Stimulated activated CD4-positive, alpha-beta T cell treated with anti-CD3 and anti-CD28 coated beads, Interleukin-4, amount 100 ng/mL, for 1 hour (primary cell): ENCODE results near the gene NSMF.
"Not testable (repeated sequence)": the region's sequence is repeated elsewhere in the genome, so short reads cannot be mapped to it uniquely, and the experiment has no call there.

Experiments used
- DNase-seq: peaks from one replicate; pipeline ENCODE4 v3.0.0-alpha.2; 2020

NSMF gene

DNA sequence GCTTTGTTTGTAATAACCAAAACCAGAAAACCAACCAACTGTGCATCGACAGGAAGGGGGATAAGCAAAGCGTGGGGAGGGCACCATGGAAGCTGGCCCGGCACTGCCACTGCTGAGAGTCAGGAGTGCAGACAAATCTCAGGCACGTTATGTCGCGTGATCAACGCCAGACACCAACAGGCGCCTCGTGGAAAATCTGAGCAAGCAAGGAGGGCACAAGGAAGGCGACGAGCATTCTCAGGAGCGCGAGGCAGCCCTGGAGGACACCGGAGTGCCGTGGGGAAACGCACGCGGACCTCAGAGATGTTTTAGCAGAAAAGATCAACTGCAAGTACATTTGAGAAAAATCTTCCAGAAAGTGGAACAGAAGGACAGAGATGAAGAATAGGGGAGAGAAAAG lies 15.1 kb upstream of the NSMF start:
- no peak for DNase-seq

DNA sequence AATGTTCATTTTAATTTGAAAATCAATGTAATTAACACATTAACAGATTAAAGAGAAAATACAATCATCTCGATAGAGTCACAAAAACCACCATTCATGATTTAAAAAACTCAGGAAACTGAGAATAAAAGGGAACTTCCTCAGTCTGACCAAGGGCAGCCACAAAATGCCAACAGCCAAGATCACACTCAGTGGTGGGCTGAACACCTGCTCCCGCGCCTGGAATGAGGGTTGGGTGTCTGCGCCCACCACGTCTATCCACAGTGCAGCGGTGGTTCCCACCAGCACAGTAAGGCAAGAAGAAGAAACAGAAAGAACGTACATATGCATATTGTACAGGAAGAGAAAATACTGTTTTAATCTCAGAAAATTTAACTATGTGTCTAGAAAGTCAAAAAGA lies 11.7 kb upstream of the NSMF start:
- DNase-seq = no peak

DNA sequence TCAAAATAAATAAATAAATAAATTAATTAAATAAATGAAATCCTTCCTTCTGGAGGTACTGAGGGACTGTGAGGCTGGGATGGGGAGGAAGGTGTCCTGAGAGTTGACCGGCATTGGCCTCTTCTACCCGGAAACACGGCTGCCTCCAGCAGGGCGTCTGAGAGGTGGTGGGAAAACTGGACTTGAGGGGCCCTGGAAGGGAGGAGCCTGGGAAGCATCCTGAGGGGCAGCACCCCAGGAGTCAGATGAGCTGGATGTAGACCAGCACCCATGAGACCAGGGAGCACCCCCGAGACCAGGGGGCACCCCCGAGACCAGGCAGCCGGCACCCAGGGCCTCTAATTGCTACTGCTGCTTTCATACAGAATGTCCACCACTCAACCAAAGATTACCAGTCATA lies 8.8 kb upstream of the NSMF start:
- DNase-seq = no peak

- DNase-seq = no peak
Observed at GRCh38 chr9:137467161-137467581, 8.0 kb upstream of the NSMF start.

DNA sequence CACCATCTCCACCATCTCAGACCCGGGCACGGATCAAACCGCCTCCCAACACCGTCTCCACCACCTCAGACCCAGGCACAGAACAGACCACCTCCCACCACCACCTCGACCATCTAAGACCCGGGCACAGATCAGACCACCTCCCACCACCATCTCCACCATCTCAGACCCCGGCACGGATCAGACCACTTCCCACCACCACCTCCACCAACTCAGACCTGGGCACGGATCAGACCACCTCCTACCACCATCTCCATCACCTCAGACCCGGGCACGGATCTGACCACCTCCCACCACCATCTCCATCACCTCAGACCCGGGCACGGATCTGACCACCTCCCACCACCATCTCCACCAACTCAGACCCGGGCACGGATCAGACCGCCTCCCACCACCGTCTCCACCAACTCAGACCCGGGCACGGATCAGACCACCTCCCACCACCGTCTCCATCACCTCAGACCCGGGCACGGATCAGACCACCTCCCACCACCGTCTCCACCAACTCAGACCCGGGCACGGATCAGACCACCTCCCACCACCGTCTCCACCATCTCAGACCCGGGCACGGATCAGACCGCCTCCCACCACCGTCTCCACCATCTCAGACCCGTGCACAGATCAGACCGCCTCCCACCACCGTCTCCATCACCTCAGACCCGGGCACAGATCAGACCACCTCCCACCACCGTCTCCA lies 7.4 kb upstream of the NSMF start:
- not testable (repeated sequence) for DNase-seq

DNA sequence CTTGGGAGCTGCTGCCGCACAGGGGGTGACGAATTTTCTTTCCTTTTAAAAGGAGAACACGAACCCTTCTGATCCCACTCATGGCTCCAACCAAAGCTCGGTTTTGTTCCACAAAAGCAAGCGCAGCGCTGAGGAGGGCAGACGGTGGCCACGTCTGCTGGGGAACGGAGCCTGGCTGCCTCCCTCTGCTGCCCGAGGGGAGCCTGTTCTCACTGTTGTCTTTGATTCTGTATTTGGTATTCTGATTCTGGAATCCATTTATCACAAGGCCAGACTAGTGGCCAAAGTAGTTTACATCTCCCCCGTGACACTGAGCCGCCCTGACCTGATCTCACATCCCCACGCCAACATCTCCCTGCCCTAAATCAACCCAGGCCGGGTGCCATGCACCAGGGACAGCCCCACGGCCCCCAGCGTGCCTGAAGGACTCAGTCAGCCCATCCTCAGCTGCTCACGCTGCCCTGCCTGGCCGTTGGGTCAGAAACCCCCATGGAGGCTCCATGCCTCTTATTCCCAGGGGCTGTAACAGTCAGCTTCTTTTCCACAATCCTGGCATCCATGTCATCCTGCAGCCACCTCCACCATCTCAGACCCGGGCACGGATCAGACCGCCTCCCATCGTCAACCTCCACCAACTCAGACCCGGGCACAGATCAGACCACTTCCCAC lies 6.7 kb upstream of the NSMF start:
- no peak for DNase-seq

DNA sequence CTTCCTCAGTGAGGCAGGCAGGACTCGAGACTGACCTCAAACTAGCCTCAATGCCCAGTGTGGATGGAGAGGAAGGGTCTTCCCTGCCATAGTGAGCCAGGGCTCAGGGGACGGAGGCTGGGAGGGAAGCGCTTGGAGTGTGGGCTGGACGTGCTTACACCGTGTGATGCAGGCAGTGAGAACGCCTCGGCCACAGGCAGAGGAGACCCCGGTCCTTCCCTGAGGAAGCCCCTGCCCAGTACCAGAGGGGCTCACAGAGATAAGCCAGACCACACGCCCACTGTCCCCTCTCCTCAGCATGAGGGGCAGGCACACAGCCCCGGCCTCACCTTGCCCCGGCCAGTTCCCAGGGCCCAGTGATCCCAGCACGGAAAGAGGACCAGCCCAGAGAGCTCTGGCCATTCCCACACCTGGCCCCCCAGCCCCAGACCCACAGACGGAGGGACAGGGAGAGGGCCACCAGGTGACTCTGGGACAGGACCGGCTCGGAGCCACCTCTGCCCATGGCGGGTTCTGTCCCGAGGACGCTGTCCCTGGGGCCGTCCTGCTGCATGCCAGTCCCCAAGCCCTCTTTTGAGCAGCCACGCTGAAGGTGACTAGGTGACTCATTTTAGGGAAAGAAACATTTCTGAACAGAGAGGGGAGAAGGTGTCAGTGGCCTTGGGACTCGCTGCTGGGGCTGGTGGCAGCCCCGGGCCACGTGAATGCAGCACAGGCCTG lies 6.0 kb upstream of the NSMF start:
- DNase-seq = no peak

GRCh38 chr9:137464291-137464999 lies 5.3 kb upstream of the NSMF start:
- no peak for DNase-seq

GRCh38 chr9:137463931-137464290 lies 4.8 kb upstream of the NSMF start:
- no peak for DNase-seq

GRCh38 chr9:137462986-137463930 lies 4.1 kb upstream of the NSMF start:
- DNase-seq = no peak

- DNase-seq = no peak
Observed at GRCh38 chr9:137462396-137462985, 3.4 kb upstream of the NSMF start.

- DNase-seq = peak; percentile 64
Observed at GRCh38 chr9:137461663-137462395, 2.7 kb upstream of the NSMF start.

DNA sequence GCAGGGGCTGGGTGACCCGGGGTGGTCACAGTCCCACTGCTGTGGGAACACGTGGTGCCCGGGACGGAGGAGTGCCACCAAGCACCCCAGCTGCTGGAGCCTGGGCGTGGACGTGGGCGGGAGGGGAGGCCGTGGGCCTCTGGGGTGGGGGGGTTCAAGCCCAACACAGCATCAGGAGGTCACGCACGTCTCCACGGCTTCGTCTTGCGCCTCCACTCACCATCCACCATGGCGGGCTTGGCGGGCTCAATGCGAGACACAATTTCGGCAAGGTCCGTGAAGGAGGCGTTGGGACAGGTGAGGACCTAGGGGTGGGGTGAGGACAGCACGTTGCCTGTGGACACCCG lies 2.2 kb upstream of the NSMF start:
- DNase-seq = no peak

- no peak for DNase-seq
Observed at GRCh38 chr9:137460363-137461315, 1.5 kb upstream of the NSMF start.

- DNase-seq = no peak
Observed at GRCh38 chr9:137459601-137460362, 648 bp upstream of the NSMF start.

DNA sequence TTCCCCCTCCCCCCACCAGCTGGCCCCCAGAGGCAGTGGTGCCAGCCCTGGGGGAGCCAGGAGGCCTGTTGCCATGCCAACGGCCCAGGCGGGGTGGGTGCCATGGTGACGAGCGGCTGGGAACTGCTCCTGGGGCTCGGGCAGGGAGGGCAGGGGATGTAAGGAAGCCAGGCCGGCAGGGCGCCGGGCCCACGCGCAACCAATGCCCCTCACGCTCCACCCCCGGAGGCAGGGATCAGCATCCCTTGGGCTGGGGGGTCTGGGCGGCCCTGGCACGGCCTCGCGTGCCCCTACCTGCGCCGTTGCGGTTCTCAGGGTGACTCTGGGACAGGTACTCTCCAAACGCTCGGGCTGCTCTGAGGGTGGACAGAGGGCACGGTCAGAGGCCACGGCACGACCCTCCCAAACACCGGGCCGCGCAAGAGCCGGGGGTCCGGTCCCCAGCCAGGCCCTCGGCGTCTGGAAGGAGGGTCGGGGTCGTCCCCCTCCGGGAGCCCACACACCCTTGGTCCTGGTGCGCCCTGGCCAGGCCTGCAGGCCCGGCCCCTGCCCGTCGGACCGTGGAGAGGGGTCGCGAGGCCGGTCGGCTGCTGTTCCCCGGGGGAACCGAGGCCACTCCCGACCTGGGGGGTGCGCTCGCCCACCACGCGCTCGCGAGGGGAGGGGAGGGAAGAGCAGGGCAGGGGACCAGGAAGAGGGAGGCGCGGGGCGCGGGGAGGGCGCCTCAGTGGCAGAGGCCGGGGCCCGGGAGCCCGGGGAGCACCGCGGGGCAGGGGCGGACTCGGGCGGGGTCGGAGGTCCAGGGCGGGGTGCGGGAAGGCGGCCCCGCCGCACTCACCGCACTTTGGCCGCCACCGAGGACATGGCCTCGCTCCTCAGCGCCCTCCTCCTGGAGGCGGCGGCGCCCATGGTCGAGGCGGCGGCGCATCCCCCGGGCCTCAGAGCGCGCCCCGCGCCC lies 661 bp downstream of the NSMF start:
- DNase-seq = no peak

GRCh38 chr9:137457406-137458193 lies 1.5 kb downstream of the NSMF start:
- DNase-seq = peak; percentile 1
